ENCODE results near the gene CENPQ.

The CENPQ gene

GRCh38 chr6:49531774-49532569 is 68.8 kb downstream of the CENPQ start:
- TF ChIP-seq TAF1 (IDR thresholded peaks at IDR 0.05; ENCODE audit: borderline replicate concordance, insufficient read depth, low read length) (no peak), SIN3A (IDR thresholded peaks at IDR 0.05; ENCODE audit: borderline replicate concordance, insufficient read depth, low read length) (no peak), POLR2AphosphoS5 (IDR thresholded peaks at IDR 0.05; ENCODE audit: low read depth, low read length) (no peak), FOXP2 (optimal IDR thresholded peaks at IDR 0.05; ENCODE audit: borderline replicate concordance, extremely low read depth, extremely low read length, insufficient read depth) (no peak), REST (IDR thresholded peaks at IDR 0.05; ENCODE audit: insufficient read depth in 1 of 2, low read depth in 2 of 2, low read length in 2 of 2) (no peak)

- no peak for TF ChIP-seq REST (IDR thresholded peaks at IDR 0.05; ENCODE audit: insufficient read depth in 1 of 2, low read depth in 2 of 2, low read length in 2 of 2)
- TF ChIP-seq FOXP2 (optimal IDR thresholded peaks at IDR 0.05; ENCODE audit: borderline replicate concordance, extremely low read depth, extremely low read length, insufficient read depth): no peak
- no peak for TF ChIP-seq TAF1 (IDR thresholded peaks at IDR 0.05; ENCODE audit: borderline replicate concordance, insufficient read depth, low read length)
- TF ChIP-seq SIN3A (IDR thresholded peaks at IDR 0.05; ENCODE audit: borderline replicate concordance, insufficient read depth, low read length): no peak
- TF ChIP-seq POLR2AphosphoS5 (IDR thresholded peaks at IDR 0.05; ENCODE audit: low read depth, low read length): no peak
Measured at GRCh38 chr6:49535795-49536194, 72.6 kb downstream of the CENPQ start.

- no peak for TF ChIP-seq SIN3A (IDR thresholded peaks at IDR 0.05; ENCODE audit: borderline replicate concordance, insufficient read depth, low read length)
- TF ChIP-seq FOXP2 (optimal IDR thresholded peaks at IDR 0.05; ENCODE audit: borderline replicate concordance, extremely low read depth, extremely low read length, insufficient read depth): no peak
- TF ChIP-seq POLR2AphosphoS5 (IDR thresholded peaks at IDR 0.05; ENCODE audit: low read depth, low read length): no peak
- TF ChIP-seq TAF1 (IDR thresholded peaks at IDR 0.05; ENCODE audit: borderline replicate concordance, insufficient read depth, low read length): no peak
- TF ChIP-seq REST (IDR thresholded peaks at IDR 0.05; ENCODE audit: insufficient read depth in 1 of 2, low read depth in 2 of 2, low read length in 2 of 2): no peak
Measured at GRCh38 chr6:49539102-49539501, 75.9 kb downstream of the CENPQ start.

GRCh38 chr6:49540614-49541013 is 77.4 kb downstream of the CENPQ start:
- TF ChIP-seq SIN3A (IDR thresholded peaks at IDR 0.05; ENCODE audit: borderline replicate concordance, insufficient read depth, low read length): no peak
- TF ChIP-seq FOXP2 (optimal IDR thresholded peaks at IDR 0.05; ENCODE audit: borderline replicate concordance, extremely low read depth, extremely low read length, insufficient read depth): no peak
- TF ChIP-seq REST (IDR thresholded peaks at IDR 0.05; ENCODE audit: insufficient read depth in 1 of 2, low read depth in 2 of 2, low read length in 2 of 2): no peak
- no peak for TF ChIP-seq TAF1 (IDR thresholded peaks at IDR 0.05; ENCODE audit: borderline replicate concordance, insufficient read depth, low read length)
- no peak for TF ChIP-seq POLR2AphosphoS5 (IDR thresholded peaks at IDR 0.05; ENCODE audit: low read depth, low read length)

All from PFSK-1 (cell line).